GM18873 (cell line): Measurements from ENCODE around the gene PDE4B.

Source experiments
- ATAC-seq: cut with Tn5 transposase; IDR thresholded peaks from one replicate; pipeline ENCODE4 v1.9.1; 2021; ENCODE audit warnings: mild to moderate bottlenecking, moderate library complexity, moderate number of reproducible peaks; ENCODE audit not compliant: unreplicated experiment, low FRiP score

Gene PDE4B

GRCh38 chr1:65880611-65881010, 87.9 kb downstream of the PDE4B start:
- ATAC-seq: no peak

- no peak for ATAC-seq
Observed at GRCh38 chr1:65881067-65881594, 88.4 kb downstream of the PDE4B start.

GRCh38 chr1:65882076-65882475, 89.4 kb downstream of the PDE4B start:
- no peak for ATAC-seq

GRCh38 chr1:65889441-65889840, 96.7 kb downstream of the PDE4B start:
- no peak for ATAC-seq

GRCh38 chr1:65890201-65890843, 97.6 kb downstream of the PDE4B start:
- no peak for ATAC-seq

GRCh38 chr1:65894738-65895605, 102.3 kb downstream of the PDE4B start:
- peak; percentile 94 for ATAC-seq

GRCh38 chr1:65896721-65897120, 104.0 kb downstream of the PDE4B start:
- ATAC-seq: no peak

GRCh38 chr1:65897485-65897884, 104.8 kb downstream of the PDE4B start:
- ATAC-seq: no peak

GRCh38 chr1:65904681-65905083, 112.0 kb downstream of the PDE4B start:
- ATAC-seq: no peak

GRCh38 chr1:65910432-65910831, 117.7 kb downstream of the PDE4B start:
- ATAC-seq: no peak

- ATAC-seq: no peak
Observed at GRCh38 chr1:65911679-65912078, 119.0 kb downstream of the PDE4B start.

- ATAC-seq: no peak
Observed at GRCh38 chr1:65918564-65918963, 125.9 kb downstream of the PDE4B start.

GRCh38 chr1:65921446-65921845, 128.8 kb downstream of the PDE4B start:
- no peak for ATAC-seq

GRCh38 chr1:65924471-65924870, 131.8 kb downstream of the PDE4B start:
- ATAC-seq: no peak

GRCh38 chr1:65938506-65938905, 145.8 kb downstream of the PDE4B start:
- no peak for ATAC-seq

GRCh38 chr1:65939191-65939590, 146.5 kb downstream of the PDE4B start:
- ATAC-seq: no peak

- no peak for ATAC-seq
Observed at GRCh38 chr1:65939636-65940035, 146.9 kb downstream of the PDE4B start.

GRCh38 chr1:65940126-65940525, 147.4 kb downstream of the PDE4B start:
- no peak for ATAC-seq

GRCh38 chr1:65942476-65942875, 149.8 kb downstream of the PDE4B start:
- ATAC-seq: peak; percentile 70

- no peak for ATAC-seq
Observed at GRCh38 chr1:65946376-65946775, 153.7 kb downstream of the PDE4B start.

- ATAC-seq: no peak
Observed at GRCh38 chr1:65946960-65947359, 154.3 kb downstream of the PDE4B start.
